ENCODE measurements around the gene PIMREG.

GRCh38 chr17:6437956-6438355 is 6.3 kb upstream of the PIMREG start:
- no peak for TF ChIP-seq POLR2AphosphoS5 (IDR thresholded peaks at IDR 0.05; ENCODE audit: low read depth, low read length)
- no peak for TF ChIP-seq SIN3A (IDR thresholded peaks at IDR 0.05; ENCODE audit: borderline replicate concordance, insufficient read depth, low read length)
- TF ChIP-seq REST (IDR thresholded peaks at IDR 0.05; ENCODE audit: insufficient read depth in 1 of 2, low read depth in 2 of 2, low read length in 2 of 2): no peak
- no peak for TF ChIP-seq TAF1 (IDR thresholded peaks at IDR 0.05; ENCODE audit: borderline replicate concordance, insufficient read depth, low read length)
- TF ChIP-seq FOXP2 (optimal IDR thresholded peaks at IDR 0.05; ENCODE audit: borderline replicate concordance, extremely low read depth, extremely low read length, insufficient read depth): no peak
